Measurements from ENCODE around the gene CCL15.

DNA sequence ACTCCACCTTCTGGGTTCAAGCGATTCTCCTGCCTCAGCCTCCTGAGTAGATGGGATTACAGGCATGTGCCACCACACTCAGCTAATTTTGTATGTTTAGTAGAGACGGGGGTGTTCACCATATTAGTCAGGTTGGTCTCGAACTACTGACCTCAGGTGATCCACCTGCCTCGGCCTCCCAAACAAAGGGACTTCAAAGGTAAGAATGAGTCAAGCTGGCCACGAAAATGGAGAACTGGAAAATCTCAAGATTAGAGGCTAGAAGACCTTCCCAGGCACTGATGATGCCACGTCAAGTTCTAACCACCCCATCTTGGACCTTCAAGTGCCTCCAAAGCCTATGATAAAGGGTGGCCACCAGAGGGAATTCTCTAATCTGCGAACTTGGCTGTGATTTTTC is 1.3 kb upstream of the CCL15 start:
- TF ChIP-seq, protein P1, sequence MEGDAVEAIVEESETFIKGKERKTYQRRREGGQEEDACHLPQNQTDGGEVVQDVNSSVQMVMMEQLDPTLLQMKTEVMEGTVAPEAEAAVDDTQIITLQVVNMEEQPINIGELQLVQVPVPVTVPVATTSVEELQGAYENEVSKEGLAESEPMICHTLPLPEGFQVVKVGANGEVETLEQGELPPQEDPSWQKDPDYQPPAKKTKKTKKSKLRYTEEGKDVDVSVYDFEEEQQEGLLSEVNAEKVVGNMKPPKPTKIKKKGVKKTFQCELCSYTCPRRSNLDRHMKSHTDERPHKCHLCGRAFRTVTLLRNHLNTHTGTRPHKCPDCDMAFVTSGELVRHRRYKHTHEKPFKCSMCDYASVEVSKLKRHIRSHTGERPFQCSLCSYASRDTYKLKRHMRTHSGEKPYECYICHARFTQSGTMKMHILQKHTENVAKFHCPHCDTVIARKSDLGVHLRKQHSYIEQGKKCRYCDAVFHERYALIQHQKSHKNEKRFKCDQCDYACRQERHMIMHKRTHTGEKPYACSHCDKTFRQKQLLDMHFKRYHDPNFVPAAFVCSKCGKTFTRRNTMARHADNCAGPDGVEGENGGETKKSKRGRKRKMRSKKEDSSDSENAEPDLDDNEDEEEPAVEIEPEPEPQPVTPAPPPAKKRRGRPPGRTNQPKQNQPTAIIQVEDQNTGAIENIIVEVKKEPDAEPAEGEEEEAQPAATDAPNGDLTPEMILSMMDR (IDR thresholded peaks at IDR 0.05; ENCODE audit: low read depth, low read length, missing input control), result no peak
- no peak for TF ChIP-seq EGR1 (IDR thresholded peaks at IDR 0.05; ENCODE audit: low read depth in 2 of 2)
- TF ChIP-seq, protein P2, sequence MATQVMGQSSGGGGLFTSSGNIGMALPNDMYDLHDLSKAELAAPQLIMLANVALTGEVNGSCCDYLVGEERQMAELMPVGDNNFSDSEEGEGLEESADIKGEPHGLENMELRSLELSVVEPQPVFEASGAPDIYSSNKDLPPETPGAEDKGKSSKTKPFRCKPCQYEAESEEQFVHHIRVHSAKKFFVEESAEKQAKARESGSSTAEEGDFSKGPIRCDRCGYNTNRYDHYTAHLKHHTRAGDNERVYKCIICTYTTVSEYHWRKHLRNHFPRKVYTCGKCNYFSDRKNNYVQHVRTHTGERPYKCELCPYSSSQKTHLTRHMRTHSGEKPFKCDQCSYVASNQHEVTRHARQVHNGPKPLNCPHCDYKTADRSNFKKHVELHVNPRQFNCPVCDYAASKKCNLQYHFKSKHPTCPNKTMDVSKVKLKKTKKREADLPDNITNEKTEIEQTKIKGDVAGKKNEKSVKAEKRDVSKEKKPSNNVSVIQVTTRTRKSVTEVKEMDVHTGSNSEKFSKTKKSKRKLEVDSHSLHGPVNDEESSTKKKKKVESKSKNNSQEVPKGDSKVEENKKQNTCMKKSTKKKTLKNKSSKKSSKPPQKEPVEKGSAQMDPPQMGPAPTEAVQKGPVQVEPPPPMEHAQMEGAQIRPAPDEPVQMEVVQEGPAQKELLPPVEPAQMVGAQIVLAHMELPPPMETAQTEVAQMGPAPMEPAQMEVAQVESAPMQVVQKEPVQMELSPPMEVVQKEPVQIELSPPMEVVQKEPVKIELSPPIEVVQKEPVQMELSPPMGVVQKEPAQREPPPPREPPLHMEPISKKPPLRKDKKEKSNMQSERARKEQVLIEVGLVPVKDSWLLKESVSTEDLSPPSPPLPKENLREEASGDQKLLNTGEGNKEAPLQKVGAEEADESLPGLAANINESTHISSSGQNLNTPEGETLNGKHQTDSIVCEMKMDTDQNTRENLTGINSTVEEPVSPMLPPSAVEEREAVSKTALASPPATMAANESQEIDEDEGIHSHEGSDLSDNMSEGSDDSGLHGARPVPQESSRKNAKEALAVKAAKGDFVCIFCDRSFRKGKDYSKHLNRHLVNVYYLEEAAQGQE (IDR thresholded peaks at IDR 0.05), result no peak
- TF ChIP-seq, protein P3, sequence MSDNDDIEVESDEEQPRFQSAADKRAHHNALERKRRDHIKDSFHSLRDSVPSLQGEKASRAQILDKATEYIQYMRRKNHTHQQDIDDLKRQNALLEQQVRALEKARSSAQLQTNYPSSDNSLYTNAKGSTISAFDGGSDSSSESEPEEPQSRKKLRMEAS (IDR thresholded peaks at IDR 0.05), result no peak
